ENCODE results near the gene ADRB1.

GRCh38 chr10:114053946-114054345, 10.3 kb downstream of the ADRB1 start:
- TF ChIP-seq ELF4 (CRISPR knock-in tag; IDR thresholded peaks at IDR 0.05; ENCODE audit: borderline replicate concordance): no peak
- TF ChIP-seq ZNF580 (CRISPR knock-in tag; IDR thresholded peaks at IDR 0.05; ENCODE audit: borderline replicate concordance, low read depth): no peak
- TF ChIP-seq ISX (CRISPR knock-in tag; conservative IDR thresholded peaks at IDR 0.05): no peak
- no peak for TF ChIP-seq POLR2A (IDR thresholded peaks at IDR 0.05; ENCODE audit: insufficient read depth in 1 of 2, low read depth in 2 of 2, low read length in 2 of 2)

Measured in HepG2 (cell line).